GM12891 (cell line): ENCODE measurements around the gene ANKRD1.
"Not testable (repeated sequence)": the region's sequence is repeated elsewhere in the genome, so short reads cannot be mapped to it uniquely, and the experiment has no call there.

Source experiments
- DNase-seq: peaks from one replicate; pipeline ENCODE4 v3.0.0; 2011; ENCODE audit warnings: low spot score; ENCODE audit not compliant: insufficient read length
- FAIRE-seq: peaks from 2 replicates; lab custom pipeline; 2011; peaks lifted over from hg19 to GRCh38; lab: Jason Lieb, UNC
- PAX5 ChIP-seq: IDR thresholded peaks from 2 replicates; pipeline ENCODE4 v1.6.1; 2011; ENCODE audit warnings: low read length, moderate library complexity, mild to moderate bottlenecking; ENCODE audit not compliant: insufficient read depth, severe bottlenecking
- POLR2A ChIP-seq: IDR thresholded peaks from 2 replicates; pipeline ENCODE4 v1.6.1; 2011; ENCODE audit warnings: low read depth, low read length, control low read depth
- POLR2AphosphoS5 ChIP-seq: IDR thresholded peaks from 2 replicates; pipeline ENCODE4 v1.6.1; 2011; ENCODE audit warnings: low read depth, low read length, control low read depth
- POU2F2 ChIP-seq: IDR thresholded peaks from 2 replicates; pipeline ENCODE4 v1.6.1; 2011; ENCODE audit warnings: low read depth, mild to moderate bottlenecking, control low read depth, low read length, moderate library complexity
- SPI1 ChIP-seq: IDR thresholded peaks from 2 replicates; pipeline ENCODE4 v1.6.1; 2011; ENCODE audit warnings: low read depth, low read length, control low read depth
- TAF1 ChIP-seq: IDR thresholded peaks from 2 replicates; pipeline ENCODE4 v1.6.1; 2011; ENCODE audit warnings: low read depth, low read length, control low read depth

ANKRD1 gene

DNA sequence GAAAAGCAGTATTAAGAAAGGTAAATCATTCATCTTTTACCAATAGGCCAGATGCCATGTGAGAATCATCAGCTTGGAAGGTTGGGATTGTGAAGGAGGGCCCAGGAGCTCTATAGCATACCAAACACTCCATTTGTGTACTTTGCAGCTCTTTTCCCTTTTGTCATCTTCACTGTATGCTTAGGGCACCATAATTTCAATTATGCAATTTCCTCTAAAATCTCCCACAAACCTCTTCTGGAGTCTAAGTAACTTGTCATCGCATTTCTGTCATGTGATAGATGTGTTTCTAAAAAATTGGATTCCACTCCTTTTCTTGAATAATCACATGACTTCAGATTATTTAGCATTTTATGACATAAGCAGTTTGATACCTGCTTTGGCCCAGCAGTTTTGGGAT is 31.3 kb downstream of the ANKRD1 start:
- DNase-seq (no peak), FAIRE-seq (no peak)
- no peak for TF ChIP-seq SPI1

DNA sequence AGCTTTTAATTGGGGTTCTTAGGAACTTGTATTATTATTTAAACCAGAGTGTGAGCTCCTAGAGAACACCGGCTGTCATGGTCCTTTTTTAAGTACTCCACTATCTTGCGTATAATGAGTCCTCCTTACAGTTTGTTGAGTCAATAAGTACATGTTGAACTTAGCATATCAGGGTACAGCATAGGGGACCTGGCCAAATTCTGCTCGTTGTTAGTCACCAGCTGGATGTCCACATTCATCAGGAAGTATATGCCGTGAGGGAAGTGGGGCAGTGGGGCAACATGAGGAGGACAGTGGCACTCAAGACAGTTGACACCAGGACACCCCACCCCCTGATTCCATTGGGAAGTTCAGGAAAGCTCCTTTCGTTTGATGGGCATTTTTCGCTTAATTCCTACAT is 32.5 kb downstream of the ANKRD1 start:
- DNase-seq (no peak), FAIRE-seq (no peak)
- TF ChIP-seq PAX5 = no peak
- no peak for TF ChIP-seq SPI1
- TF ChIP-seq POU2F2 = no peak
- no peak for TF ChIP-seq TAF1
- TF ChIP-seq POLR2A = no peak
- TF ChIP-seq POLR2AphosphoS5 = no peak

DNA sequence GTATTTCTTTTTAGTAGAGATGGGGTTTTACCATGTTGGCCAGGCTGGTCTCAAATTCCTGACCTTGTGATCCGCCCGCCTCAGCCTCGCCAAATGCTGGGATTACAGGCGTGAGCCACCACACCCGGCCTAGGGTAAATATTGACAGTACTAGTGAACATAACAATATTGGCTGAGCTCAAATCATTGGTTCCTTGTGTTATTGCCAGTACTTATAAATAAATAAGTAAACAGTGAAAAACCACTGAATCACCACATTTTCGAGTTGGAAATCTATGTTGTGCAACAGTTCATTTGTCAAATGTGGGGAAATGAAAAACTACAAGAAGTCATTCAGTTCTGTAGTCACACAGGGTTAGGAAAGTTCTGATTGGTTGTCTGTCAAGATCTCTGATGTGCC is 33.3 kb downstream of the ANKRD1 start:
- FAIRE-seq (no peak), DNase-seq (no peak)
- TF ChIP-seq POU2F2 (no peak), POLR2AphosphoS5 (no peak), TAF1 (no peak), SPI1 (no peak), PAX5 (no peak), POLR2A (no peak)

DNA sequence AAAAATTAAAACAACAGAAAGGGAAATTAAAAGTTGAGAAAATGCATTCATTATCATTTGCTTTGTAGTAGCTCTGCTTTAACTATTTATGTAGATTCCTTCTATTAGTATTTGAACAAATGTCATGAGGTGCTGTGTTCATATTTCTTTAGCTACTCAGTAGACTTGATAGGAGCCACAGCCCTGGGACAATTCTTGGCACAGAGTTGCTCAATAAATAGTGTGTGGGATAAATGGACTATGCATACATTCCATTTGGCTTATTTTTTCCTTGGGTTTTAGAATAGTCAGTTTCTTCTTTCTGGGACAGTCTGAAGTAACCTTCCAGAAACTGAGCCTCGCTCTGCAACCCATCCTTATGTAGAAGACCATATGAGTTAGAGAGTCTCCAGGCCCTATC is 35.7 kb downstream of the ANKRD1 start:
- FAIRE-seq (no peak), DNase-seq (no peak)
- TF ChIP-seq POU2F2 (no peak), PAX5 (no peak), TAF1 (no peak), SPI1 (no peak), POLR2A (no peak), POLR2AphosphoS5 (no peak)

DNA sequence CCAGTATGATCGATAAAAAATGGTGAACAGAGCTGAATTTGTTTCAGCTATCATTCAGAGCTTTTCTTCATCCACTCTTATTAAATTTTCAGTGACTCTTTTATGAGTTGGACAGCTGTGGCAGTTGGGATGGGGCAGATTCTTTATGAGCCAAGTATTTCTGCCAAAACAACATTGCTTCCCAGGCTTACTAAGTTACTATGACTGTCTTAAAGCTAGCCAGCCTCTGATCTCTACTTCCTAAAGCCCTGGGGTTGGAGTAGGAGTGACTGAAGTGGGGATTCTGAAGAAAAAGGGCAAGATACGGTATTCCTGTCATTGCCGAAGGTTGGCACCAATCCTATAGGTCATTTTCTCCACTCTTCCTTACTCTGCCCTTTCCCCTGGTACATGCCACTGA is 36.5 kb downstream of the ANKRD1 start:
- FAIRE-seq = no peak
- no peak for DNase-seq
- no peak for TF ChIP-seq POLR2A
- no peak for TF ChIP-seq POLR2AphosphoS5
- TF ChIP-seq TAF1 = no peak
- no peak for TF ChIP-seq POU2F2
- TF ChIP-seq PAX5 = no peak
- TF ChIP-seq SPI1 = no peak

DNA sequence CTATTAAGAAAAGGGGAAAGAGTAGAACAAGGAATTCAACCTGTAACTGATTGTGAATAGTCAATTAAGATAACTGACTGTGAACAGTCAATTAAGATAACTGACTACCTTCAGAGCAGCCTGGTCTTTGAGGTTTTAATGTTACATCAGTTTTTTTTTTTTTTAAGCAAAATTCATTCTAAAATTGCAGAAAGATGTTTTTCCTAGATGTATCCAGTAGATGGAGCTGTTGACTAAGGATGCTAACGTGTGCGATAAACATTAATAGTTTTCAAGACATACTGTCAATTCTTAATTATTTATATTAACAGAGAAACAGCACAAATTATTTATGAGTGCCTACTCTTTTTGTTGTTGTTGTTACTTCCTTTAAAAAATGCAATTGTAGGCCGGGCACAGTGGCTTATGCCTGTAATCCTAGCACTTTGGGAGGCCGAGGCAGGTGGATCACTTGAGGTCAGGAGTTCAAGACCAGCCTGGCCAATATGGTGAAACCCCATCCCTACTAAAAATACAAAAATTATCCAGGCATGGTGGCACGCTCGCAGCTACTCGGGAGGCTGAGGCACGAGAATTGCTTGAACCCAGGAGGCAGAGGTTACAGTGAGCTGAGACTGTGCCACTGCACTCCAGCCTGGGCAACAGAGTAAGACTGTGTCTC is 40.7 kb downstream of the ANKRD1 start:
- FAIRE-seq = peak; percentile 26
- not testable (repeated sequence) for DNase-seq

DNA sequence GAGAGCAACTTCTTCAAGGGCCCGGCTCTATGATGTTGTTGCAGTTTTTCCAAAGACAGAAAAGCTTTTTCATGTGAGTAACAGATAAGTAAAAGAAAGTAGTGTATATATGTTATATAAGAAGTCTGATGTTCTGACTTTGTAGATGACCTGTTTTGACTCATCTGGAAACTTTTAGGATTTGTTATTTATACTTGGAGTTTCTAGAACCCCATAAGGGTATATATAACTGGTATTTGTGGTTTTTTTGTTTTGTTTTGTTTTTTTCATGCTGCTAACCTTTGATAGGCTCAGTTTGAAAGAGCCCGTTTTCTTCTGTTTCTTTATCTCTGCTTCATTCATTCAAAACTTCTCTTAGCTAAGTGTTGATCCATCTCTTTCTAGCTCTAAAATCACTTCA is 41.8 kb downstream of the ANKRD1 start:
- TF ChIP-seq PAX5 = no peak
- TF ChIP-seq POLR2A = no peak
- TF ChIP-seq SPI1 = no peak
- DNase-seq (no peak), FAIRE-seq (no peak)

DNA sequence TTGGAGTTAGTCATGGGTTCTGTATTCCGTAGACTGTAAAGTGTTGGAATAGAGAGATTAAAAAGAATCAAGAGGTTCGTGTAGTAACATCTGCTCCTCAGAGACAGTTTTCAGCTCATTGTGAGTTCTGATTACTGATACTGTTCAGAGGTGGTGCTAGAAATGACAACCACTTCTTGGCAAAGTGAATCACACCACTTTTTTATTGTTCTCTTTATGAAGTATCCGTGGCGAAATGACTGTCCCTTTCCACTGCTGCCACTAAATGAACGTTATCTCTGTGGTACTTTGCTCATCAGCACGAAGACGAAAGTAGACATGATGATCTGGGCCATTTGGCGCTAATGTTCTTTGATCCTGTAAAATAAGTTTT is 48.3 kb downstream of the ANKRD1 start:
- FAIRE-seq = peak; percentile 69
- no peak for DNase-seq
- no peak for TF ChIP-seq TAF1
- TF ChIP-seq POLR2A = no peak
- no peak for TF ChIP-seq POLR2AphosphoS5
- TF ChIP-seq SPI1 = no peak
- TF ChIP-seq PAX5 = no peak
- TF ChIP-seq POU2F2 = no peak

DNA sequence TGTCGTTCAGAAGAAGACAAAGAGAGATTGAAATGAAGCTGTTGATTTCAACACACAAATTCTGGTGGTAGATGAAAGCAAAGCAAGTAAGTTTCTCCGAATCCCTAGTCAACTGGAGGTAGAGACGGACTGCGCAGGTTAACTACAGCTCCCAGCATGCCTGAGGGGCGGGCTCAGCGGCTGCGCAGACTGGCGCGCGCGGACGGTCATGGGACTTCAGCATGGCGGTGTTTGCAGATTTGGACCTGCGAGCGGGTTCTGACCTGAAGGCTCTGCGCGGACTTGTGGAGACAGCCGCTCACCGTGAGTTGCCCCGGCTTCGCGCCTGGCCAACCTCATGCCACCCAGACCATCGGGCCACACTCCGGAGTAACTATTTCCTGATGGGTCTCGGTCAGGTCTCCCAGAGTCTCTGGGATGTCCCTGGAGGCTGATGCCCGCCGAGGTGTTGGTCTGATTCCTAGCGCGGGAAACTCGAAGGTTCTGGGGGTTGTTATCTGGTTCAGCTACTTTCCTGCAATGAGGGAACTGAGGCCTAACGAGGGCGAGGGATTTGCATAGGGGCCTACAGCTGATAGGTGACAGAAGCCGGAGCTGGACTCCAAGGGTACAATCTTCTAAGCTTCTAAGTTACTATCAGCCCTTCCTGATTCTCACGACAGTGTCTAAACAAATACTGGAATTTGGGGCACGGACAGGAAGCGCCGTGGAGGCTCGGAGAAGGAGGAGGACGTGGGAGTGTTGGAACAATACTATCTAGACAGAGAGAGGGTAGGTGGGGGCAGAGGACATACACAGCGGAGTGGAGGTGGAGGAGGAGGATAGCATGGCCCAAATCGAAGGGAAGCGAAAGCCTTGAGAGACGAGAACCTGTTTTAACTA is 48.9 kb downstream of the ANKRD1 start, which contains the start of gene RPP30:
Gene RPP30 (plus strand): TSS at position 209 of the 882 bp plus-strand sequence. CDS start 13 bp downstream, at position 222.
- peak; percentile 73 for TF ChIP-seq POLR2AphosphoS5
- TF ChIP-seq SPI1 = no peak
- TF ChIP-seq POLR2A = peak; percentile 50; the same call in 1 of the 2 replicates
- peak; percentile 66 for TF ChIP-seq TAF1
- no peak for TF ChIP-seq PAX5
- TF ChIP-seq POU2F2 = peak; percentile 35; the same call in 1 of the 2 replicates
- FAIRE-seq = peak; percentile 99
- DNase-seq = peak; percentile 50

DNA sequence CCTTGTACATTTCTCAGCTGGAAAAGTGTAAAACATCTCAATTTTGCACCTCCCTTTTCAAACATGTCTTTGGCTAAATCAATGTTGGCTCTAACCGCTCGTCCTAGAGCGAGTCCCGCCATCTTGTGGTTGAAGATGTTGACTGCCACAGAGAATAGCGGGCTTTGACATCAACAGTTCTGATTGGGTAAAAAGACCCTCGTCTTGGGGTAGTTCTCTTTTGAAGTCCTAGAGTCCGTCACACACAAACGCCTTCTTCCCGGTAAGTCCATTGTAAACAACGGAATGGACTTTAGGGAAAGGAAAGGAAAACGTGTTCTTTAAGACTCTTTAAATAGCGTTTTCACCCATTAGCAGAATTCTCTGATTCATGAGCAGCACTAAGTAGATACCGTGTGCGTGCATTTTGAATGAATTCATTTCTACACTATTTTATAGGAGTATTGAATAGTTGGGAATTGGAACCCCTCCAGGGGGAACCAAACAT is 49.6 kb downstream of the ANKRD1 start:
- TF ChIP-seq POU2F2 (no peak), SPI1 (no peak), POLR2AphosphoS5 (no peak), PAX5 (no peak)
- DNase-seq (no peak), FAIRE-seq (peak; percentile 90)
